Central memory CD4-positive, alpha-beta T cell (primary cell): Measurements from ENCODE around the gene IL15.
"Not testable (repeated sequence)": the region's sequence is repeated elsewhere in the genome, so short reads cannot be mapped to it uniquely, and the experiment has no call there.

Experiments
- DNase-seq: peaks from one replicate; pipeline ENCODE4 v3.0.0; 2022
- total RNA-seq, 3 experiments: gene quantifications; one replicate each; lab custom pipeline; 2026; lab: John Stamatoyannopoulos, UW

The IL15 gene
- 1.7 to 4.4 (median 3.7) reads per million in 3 experiments for total RNA-seq

DNA sequence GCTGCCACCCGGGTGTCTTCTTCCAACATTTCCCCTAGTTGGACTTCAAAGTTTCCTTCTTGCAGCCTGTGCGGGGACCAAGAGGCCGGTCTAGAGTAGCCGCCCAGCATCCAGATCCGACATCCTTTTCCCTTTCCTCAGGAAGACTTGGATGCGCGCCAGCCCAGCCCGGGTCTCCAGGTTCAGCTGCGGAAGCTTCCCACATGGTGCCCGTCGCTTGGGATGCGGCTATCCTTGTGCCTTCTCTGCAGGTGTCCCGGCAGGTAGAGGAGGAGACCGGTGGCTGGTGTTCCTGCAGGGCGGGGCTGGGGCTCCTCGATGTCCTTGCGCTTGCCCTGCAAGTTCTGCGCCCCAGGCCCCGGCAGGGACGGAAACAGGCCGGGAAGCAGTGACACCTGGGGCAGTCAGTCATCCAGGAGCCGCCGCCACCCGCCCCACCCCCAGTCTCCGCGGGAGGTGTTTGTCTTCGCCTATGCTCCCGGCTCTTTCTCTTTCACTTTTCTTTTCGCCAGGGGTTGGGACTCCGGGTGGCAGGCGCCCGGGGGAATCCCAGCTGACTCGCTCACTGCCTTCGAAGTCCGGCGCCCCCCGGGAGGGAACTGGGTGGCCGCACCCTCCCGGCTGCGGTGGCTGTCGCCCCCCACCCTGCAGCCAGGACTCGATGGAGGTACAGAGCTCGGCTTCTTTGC is at the start of gene IL15:
IL15 (plus strand) TSS at position 502 of the 689 bp plus-strand sequence. CDS start 82,882 bp downstream, outside the sequence.
- peak; percentile 64 for DNase-seq

DNA sequence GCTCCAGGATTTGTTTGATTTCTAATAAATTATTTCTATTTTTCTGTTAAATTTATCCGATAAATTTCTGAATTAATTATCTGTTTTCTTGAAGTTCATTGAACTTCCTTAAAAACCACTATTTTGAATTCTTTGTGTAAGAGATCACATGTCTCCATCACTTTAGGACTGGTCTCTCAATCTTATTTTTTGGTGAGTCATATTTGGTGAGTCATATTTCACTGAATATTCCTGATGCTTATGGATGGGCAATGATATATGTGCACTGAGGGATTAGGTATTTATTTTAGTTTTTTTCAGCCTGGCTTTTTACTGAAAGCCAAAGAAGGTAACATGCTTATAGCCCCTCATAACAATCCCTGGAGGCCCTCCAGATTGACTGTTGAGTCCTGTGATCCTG is 48.5 kb upstream of the IL15 start:
- no peak for DNase-seq

DNA sequence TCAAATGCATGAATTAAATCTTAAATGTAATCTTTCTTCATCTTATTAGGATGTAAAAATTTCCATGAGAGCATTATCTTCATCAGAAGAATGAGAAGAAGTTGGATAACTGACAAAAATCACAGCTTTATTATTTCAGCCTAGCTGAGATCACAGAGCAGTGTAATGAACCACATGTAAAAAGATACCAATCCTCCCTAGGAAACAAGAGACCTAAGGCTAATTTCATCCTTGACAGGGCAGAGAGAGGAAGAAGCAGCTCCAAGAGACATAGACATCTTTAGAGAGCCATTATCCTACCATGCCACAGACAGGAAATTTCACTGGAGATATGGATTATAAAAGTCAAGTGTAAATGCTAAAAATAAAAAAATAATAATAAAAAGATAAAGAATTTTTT is 40.9 kb upstream of the IL15 start:
- no peak for DNase-seq

DNA sequence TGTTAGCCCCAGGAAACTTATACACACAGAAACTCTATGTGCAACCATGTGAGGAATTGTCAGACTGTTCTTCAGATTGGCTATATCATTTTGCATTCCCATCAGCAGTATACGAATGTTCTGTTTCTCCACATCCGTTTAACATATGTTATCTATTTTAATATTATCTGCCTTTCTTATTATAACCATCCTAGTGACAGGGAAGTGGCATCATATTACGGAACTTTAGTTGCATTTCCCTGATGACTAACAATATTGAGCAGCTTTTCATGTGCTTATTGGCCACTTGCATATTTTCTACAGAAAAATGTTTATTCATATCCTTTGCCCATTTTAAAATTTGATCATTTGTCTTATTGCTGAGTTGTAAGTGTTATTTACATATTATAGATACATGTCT is 36.5 kb upstream of the IL15 start:
- DNase-seq, result no peak

GRCh38 chr4:141604683-141605082 is 31.7 kb upstream of the IL15 start:
- DNase-seq, result not testable (repeated sequence)

GRCh38 chr4:141605425-141605856 is 30.9 kb upstream of the IL15 start:
- DNase-seq, result no peak

GRCh38 chr4:141609243-141609642 is 27.1 kb upstream of the IL15 start:
- DNase-seq, result no peak

DNA sequence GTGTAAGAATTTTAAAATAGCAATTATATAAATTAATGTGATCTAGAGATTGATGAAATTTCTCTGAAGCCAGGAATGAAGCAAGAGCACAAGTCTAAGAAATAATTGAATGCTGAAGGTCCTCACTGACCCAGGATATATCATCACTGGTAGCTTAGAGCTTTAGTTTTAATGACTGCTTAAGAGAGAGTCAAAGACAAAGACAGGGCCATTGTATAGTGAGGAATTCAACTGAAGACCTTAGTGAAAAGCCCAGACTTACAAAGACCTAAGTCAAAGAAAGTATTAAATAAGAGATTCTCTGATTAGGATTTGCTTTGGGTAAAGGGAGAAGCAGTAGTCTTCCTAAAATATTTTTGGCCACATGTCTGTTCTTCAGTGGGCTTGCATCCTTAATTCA is 26.0 kb upstream of the IL15 start:
- DNase-seq, result no peak

DNA sequence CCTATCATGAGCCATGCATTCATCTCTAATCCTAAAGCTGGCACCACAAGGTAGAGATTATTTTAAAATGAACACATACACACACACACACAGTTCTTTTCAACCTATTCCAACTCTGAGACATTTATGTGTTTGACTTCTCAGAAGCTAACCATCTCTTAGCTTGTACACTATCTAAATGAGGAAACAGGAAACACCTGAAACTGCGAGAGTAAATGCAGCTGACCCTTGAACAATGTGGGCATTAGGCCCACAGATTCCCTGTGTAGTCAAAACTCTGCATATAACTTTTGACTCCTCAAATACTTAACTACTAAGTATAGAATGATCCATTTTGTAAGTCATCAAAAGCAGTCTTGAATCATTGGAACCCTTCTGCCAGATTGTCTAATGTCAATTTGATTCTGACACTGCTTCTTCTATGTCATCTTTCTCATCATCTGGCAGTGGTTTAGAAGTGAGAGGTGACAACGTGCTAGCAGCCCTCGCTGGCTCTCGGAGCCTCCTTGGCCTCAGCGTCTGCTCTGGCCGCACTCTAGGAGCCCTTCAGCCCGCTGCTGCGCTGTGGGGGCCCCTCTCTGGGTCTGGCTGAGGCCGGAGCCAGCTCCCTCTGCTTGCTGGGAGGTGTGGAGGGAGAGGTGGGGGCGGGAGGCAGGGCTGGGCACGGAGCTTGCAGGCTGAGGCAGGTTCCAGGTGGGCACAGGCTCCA is 21.4 kb upstream of the IL15 start:
- DNase-seq, result no peak

DNA sequence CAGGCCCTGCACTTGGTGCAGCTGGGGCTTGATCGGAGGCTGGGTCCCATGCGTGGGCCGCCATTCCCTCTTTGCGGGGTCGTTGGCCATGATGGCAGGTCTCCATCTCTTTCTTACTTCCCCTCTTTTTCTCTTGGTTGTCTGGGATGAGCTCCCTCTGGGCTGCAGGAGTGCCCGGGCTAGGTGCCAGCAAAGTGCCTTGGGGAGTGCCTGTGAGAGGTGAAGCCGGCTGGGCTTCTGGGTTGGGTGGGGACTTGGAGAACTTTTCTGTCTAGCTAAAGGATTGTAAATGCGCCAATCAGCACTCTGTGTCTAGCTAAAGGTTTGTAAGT is 20.8 kb upstream of the IL15 start:
- DNase-seq, result not testable (repeated sequence)

DNA sequence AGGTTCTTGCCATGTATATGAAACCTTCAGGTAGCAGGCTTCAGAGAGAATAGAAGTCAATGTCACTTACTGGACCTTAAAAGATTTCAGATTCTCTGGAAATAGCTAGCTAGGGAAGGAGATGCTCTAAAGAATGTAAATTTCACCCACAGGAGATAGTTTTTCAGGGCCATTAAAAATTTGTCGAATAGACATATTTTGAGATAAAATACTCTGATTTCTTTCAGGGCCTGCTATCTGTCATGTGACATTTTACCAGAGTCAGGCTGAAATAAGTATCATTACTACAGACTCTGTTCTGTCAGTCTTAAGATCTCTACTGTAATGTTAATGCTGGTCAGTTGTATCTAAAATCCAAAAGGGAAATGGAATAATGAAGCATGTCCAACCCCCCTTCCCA is 15.7 kb upstream of the IL15 start:
- DNase-seq, result no peak

- no peak for DNase-seq
Measured at GRCh38 chr4:141625023-141625422, 11.4 kb upstream of the IL15 start.

DNA sequence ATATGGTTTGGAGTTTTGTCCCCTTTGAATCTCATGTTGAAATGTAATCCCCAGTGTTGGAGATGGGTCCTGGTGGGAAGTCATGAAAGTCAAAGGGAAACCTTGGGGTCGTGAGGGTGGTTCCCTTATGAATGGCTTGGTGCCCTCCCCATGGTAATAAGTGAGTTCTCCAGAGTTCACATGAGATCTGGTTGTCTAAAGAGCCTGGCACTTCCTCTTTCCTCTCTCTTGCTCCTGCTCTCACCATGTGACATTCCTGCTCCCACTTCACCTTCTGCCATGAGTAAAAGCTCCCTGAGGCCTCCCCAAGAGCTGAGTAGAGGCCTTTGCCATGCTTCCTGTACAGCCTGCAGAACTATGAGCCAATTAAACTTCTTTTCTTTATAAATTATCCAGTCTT is 5.5 kb upstream of the IL15 start:
- DNase-seq, result no peak

DNA sequence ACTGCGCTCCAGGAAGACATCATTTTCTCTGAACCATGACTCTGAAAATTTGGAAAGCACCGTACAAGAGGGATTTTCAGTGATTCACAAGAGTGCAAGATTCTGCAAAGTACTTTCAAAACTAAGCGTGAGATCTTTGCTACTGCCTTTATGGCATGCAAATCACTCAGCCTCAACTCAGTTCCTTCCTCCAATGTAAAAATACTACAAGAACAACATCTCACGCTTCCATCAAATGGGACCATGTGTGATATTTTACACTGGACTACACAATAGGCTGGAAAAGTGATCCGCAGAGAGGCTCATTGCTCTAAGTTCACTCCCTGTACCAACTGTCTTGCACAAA is 674 bp upstream of the IL15 start:
- DNase-seq, result no peak

DNA sequence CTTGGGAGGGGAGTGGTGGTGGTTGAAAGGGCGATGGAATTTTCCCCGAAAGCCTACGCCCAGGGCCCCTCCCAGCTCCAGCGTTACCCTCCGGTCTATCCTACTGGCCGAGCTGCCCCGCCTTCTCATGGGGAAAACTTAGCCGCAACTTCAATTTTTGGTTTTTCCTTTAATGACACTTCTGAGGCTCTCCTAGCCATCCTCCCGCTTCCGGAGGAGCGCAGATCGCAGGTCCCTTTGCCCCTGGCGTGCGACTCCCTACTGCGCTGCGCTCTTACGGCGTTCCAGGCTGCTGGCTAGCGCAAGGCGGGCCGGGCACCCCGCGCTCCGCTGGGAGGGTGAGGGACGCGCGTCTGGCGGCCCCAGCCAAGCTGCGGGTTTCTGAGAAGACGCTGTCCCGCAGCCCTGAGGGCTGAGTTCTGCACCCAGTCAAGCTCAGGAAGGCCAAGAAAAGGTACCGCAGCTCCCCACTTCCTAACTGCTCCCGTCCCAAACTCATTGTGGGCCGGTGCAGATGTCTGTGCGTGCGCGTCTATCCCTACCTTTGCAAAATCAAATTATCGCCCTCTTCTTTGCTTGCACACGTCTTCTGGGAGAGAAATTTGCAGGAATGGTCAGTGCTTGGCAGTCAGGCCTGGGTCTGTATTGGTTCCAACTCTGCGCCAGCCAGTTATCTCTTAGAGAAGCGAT is 533 bp downstream of the IL15 start:
- no peak for DNase-seq

GRCh38 chr4:141637565-141637964 is 1.2 kb downstream of the IL15 start:
- no peak for DNase-seq

DNA sequence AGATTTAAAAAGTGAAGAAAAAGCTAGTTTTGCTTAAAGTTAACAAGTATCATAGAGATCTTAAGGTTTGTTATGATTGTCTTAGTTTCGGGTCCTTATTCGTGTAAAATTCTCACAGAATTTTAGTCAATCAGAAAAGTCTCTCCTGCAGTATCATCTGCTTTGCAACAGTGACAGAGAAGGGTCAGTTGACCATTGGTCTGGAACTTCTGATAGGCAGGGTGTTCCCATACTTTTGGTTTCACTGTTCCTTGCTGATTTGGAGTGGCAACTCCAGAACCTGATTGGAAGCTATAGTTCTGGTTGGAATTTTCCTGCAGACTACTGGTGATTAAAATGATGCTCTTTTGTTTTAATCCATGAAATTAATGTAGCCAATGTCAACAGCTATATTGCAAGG is 1.8 kb downstream of the IL15 start:
- DNase-seq, result no peak

DNA sequence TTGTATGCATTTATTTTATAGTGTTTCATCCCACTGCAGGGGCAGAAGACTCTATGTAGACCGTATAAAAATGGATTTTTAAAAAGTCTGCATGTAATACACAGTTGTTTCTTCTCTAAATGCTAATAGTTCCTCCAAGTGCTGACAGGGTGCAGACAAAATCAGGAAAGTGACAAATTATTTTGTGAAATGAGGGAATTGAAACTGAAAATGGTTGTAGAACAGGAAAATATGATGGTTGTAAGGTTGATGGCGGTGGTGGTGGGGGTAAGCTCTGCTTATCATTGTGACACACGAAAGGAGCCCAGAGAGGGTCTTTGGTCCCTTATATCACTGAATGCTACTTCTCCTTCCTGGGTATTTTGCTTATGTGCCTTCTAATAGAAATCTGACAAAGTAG is 4.3 kb downstream of the IL15 start:
- no peak for DNase-seq

- DNase-seq, result no peak
Measured at GRCh38 chr4:141642063-141642462, 5.7 kb downstream of the IL15 start.

- no peak for DNase-seq
Measured at GRCh38 chr4:141642711-141643110, 6.3 kb downstream of the IL15 start.

GRCh38 chr4:141643557-141643956 is 7.2 kb downstream of the IL15 start:
- no peak for DNase-seq

GRCh38 chr4:141645611-141646340 is 9.4 kb downstream of the IL15 start:
- no peak for DNase-seq

GRCh38 chr4:141646969-141647368 is 10.6 kb downstream of the IL15 start:
- DNase-seq, result no peak
